NCI-H1436 treated with DMSO at 0.1 percent for 48 hours (cell line): ENCODE data around the gene KDR.

Experiments
- DNase-seq: peaks from one replicate; lab custom pipeline; 2025; lab: John Stamatoyannopoulos, UW

KDR gene

DNA sequence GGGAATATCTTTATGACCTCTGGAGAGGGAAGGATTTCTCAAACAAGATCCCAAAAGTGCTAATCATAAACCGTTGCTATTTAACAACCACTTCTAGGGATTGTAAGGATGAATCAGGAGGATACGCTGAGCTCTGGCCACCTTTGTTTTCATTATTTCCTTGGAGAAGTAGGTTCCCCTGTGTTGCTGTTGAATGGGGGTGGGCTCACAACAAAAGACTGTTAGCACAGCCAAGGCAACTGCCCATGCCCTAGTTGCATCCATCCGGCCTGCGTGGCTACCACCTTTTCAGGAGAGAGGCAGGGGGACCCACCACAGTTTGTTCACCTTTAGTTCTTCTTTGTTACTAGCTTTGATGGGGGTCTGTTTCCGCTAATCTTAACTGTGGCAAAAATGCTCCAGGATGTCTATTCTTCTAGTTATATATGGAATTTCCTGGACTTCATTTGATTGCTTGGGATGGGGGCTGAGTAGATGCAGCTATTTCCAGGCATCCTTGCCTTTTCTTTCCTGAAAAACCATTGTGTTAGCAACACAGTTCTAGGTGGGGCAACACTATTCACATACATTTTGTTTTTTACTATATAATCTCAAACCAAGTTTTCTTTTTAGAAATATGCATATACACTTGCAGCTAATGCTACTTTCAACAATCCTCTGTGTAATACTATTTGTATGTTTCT, 95.4 kb downstream of the KDR start:
- no peak for DNase-seq

DNA sequence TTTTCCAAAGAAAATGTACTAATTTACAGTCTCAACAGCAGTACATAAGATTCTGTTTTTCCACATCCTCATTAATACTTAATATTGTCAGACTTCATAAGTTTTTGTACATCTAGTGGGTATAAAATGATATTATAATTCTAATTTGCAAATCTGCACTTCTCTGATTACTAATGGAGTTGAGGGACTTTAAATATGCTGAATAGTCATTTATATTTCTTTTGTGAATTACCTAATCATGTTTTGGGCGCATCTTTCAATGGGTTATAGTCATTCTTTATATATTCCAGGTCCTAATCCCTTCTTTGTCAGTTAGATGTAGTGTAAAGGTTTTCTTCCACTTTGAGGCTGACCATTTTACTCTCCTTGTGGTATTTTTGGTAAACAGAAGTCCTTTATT, 96.1 kb downstream of the KDR start:
- no peak for DNase-seq
